ENCODE data around the gene RRAGD. TPM values are rescaled to one million over a fixed set of nuclear protein-coding genes. Genes with fewer than 3 reads are reported as not detected.
A peak's percentile ranks its signal among the peaks of the same experiment; 100 is the strongest.

Gene RRAGD
- total and polyA plus RNA-seq, 7 donors: 34.8 to 163 (median 123) TPM

- ATAC-seq: no peak
- Histone ChIP-seq H3K36me3 (ENCODE audit: insufficient read depth in 1 of 2, low read depth in 1 of 2) (no peaks in the 10 kb centered on the region), H3K27me3 (ENCODE audit: insufficient read depth in 3 of 3, low read length in 2 of 3) (no peaks in the 10 kb centered on the region), H3K4me3 (no peak overlapping the region), H3K27ac (no peak overlapping the region), H3K4me1 (no peaks in the 10 kb centered on the region), H3K9me3 (no peaks in the 10 kb centered on the region)
- intact Hi-C loops (cut with DNase I): loop anchor here (10.0 kb wide), 2 partner anchors 232 to 372 kb away; no protein-coding TSS in a partner anchor
- 48 to 63% (median 57%) methylated on average over 1 of the region's 1 CpG for WGBS, 3 donors
- TF ChIP-seq, protein P1, sequence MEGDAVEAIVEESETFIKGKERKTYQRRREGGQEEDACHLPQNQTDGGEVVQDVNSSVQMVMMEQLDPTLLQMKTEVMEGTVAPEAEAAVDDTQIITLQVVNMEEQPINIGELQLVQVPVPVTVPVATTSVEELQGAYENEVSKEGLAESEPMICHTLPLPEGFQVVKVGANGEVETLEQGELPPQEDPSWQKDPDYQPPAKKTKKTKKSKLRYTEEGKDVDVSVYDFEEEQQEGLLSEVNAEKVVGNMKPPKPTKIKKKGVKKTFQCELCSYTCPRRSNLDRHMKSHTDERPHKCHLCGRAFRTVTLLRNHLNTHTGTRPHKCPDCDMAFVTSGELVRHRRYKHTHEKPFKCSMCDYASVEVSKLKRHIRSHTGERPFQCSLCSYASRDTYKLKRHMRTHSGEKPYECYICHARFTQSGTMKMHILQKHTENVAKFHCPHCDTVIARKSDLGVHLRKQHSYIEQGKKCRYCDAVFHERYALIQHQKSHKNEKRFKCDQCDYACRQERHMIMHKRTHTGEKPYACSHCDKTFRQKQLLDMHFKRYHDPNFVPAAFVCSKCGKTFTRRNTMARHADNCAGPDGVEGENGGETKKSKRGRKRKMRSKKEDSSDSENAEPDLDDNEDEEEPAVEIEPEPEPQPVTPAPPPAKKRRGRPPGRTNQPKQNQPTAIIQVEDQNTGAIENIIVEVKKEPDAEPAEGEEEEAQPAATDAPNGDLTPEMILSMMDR (IDR thresholded peaks at IDR 0.05): no peak
- DNase-seq: no peak
Observed at GRCh38 chr6:89356642-89357170, 55.4 kb downstream of the RRAGD start.

DNA sequence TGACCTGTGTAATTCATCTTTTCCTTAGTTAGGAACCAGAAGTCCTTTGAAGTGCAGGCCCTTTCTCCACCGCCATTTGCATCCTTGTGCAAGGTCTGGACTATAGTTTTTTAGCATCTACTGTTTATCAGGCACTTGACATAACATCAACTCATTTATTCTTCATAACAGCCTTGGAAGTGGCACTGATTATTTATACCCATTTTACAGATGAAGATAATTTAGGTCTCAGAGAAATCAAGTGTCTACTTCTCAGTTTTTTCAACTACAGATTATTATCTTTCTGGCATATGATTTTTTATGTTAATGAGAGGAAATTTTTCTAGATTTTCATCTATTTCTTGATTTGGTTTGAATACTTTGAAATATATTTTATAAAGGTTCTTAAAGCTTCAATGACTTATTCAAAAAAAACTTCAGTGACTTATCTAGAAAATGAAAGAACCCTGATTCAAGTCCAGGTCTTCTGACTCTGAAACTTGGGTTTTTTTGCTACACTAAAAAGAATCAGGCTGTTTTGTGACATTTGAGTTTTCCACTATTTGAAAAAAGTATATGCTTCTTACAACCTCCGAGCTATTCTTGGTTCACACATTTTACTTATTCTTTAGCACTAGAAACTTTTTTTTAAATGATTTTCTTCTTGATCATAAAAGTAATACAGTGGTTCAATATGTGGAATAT, 56.4 kb downstream of the RRAGD start:
- Histone ChIP-seq H3K36me3 (ENCODE audit: insufficient read depth in 1 of 2, low read depth in 1 of 2) (no peaks in the 10 kb centered on the region), H3K4me3 (no peak overlapping the region), H3K27me3 (ENCODE audit: insufficient read depth in 3 of 3, low read length in 2 of 3) (no peaks in the 10 kb centered on the region), H3K27ac (no peak overlapping the region), H3K9me3 (no peaks in the 10 kb centered on the region), H3K4me1 (peaks cover 5% of the 10 kb centered on the region)
- 92 to 93% (median 93%) methylated on average over 2 of the region's 2 CpGs for WGBS, 3 donors
- ATAC-seq (no peak), DNase-seq (no peak)
- TF ChIP-seq, protein P1 (IDR thresholded peaks at IDR 0.05): no peak
- intact Hi-C loops (cut with DNase I): loop anchor here (10.0 kb wide), 2 partner anchors 231 to 371 kb away; no protein-coding TSS in a partner anchor

DNA sequence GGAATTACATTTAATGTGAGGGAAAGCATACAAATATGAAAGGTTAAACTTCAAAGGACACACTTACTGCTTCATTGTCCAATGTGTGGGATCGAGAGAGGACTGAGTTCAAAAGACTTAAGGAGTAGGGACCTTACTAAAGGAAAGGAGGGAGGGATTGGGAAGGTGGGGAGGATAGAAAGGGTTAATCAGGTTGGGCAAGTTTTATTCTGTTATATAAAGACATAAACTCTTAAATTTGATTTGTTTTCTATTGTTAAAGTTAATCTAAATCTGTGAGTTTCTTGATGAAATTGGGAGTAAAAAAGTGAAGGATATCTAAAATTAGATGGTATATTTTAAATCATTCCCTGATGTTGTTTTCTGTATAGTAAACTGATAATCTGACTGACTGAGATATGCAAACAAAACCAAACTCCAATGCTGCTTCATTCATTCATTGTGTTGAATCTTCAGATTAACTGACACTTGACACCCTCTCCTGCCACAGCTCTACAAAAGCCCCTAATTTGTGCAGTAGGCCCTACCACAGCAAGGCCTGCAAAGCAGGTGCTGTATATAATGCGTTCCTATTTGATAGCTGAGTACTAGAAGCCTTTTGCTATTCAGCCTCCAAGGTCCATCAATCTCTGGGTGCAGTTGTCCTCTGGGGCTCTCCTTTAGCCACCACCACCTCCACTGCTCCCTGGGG, 58.2 kb downstream of the RRAGD start:
- WGBS, 3 donors: 77 to 87% (median 81%) methylated on average over 2 of the region's 2 CpGs
- intact Hi-C loops (cut with DNase I): loop anchor here (10.0 kb wide), 2 partner anchors 229 to 369 kb away; no protein-coding TSS in a partner anchor
- ATAC-seq (no peak), DNase-seq (no peak)
- H3K4me3 ChIP-seq: peak overlapping the region; percentile 92
- peaks cover 15% of the 10 kb centered on the region for H3K4me1 ChIP-seq
- TF ChIP-seq, protein P1 (IDR thresholded peaks at IDR 0.05): no peak
- peak overlapping the region; percentile 98 for H3K27ac ChIP-seq
- H3K36me3 ChIP-seq (ENCODE audit: insufficient read depth in 1 of 2, low read depth in 1 of 2): no peaks in the 10 kb centered on the region
- H3K27me3 ChIP-seq (ENCODE audit: insufficient read depth in 3 of 3, low read length in 2 of 3): no peaks in the 10 kb centered on the region
- H3K9me3 ChIP-seq: no peaks in the 10 kb centered on the region

GRCh38 chr6:89353118-89353556, 58.9 kb downstream of the RRAGD start:
- Histone ChIP-seq H3K27ac (peak overlapping the region; percentile 98), H3K27me3 (ENCODE audit: insufficient read depth in 3 of 3, low read length in 2 of 3) (no peaks in the 10 kb centered on the region), H3K36me3 (ENCODE audit: insufficient read depth in 1 of 2, low read depth in 1 of 2) (no peaks in the 10 kb centered on the region), H3K4me1 (peaks cover 23% of the 10 kb centered on the region), H3K9me3 (no peaks in the 10 kb centered on the region), H3K4me3 (peak overlapping the region; percentile 92)
- DNase-seq (no peak), ATAC-seq (peak in 3 of 4 donors; percentile 0 to 7 (median 4))
- TF ChIP-seq, protein P1 (IDR thresholded peaks at IDR 0.05): no peak
- intact Hi-C loops (cut with DNase I): loop anchor here (10.0 kb wide), 2 partner anchors 228 to 368 kb away; no protein-coding TSS in a partner anchor
- 45 to 46% (median 46%) methylated on average over 27 of the region's 27 CpGs for WGBS, 3 donors
